ENCODE data around the gene BAG5. TPM values are rescaled to one million over a fixed set of nuclear protein-coding genes. Genes with fewer than 3 reads are reported as not detected.

BAG5 gene
- total RNA-seq, 2 experiments from 2014 or later = 28.8 to 29.6 TPM

- Mint-ChIP-seq H3K27me3 (peaks cover 2% of the 10 kb centered on the region), H3K4me1 (ENCODE audit: low read depth) (peaks cover 10% of the 10 kb centered on the region), H3K36me3 (ENCODE audit: low read depth) (no peaks in the 10 kb centered on the region), H3K9me3 (no peaks in the 10 kb centered on the region), H3K4me3 (no peak overlapping the region), H3K27ac (no peak overlapping the region)
- ChIA-PET POLR2A (interaction anchor here (1.6 kb wide), 1 partner anchor 24 kb away, joined by 4 read pairs; no protein-coding TSS in a partner anchor), CTCF (interaction anchor here (0.8 to 2.9 kb wide), 19 partner anchors 8 to 177 kb away, joined by 3 to 31 read pairs (median 6); partner anchors contain the start of gene TRMT61A)
- DNase-seq = no peak
- TF ChIP-seq CTCF (IDR thresholded peaks at IDR 0.05) = no peak
- intact Hi-C loops (cut with micrococcal nuclease) = no loop called here
- no peak for ATAC-seq
Measured at GRCh38 chr14:103517721-103518421, 44.6 kb downstream of the BAG5 start.

- H3K36me3 Mint-ChIP-seq (ENCODE audit: low read depth) = no peaks in the 10 kb centered on the region
- no peak overlapping the region for H3K27ac Mint-ChIP-seq
- H3K4me3 Mint-ChIP-seq = no peak overlapping the region
- TF ChIP-seq CTCF (IDR thresholded peaks at IDR 0.05) = no peak
- ChIA-PET CTCF (interaction anchor here (2.9 kb wide), 1 partner anchor 12 kb away, joined by 19 read pairs; no protein-coding TSS in a partner anchor), POLR2A (no interaction called here)
- no peaks in the 10 kb centered on the region for H3K9me3 Mint-ChIP-seq
- intact Hi-C loops (cut with micrococcal nuclease) = no loop called here
- ATAC-seq (no peak), DNase-seq (no peak)
- H3K27me3 Mint-ChIP-seq = no peaks in the 10 kb centered on the region
- H3K4me1 Mint-ChIP-seq (ENCODE audit: low read depth) = peaks cover 10% of the 10 kb centered on the region
Measured at GRCh38 chr14:103517174-103517566, 45.3 kb downstream of the BAG5 start.

GRCh38 chr14:103516426-103517173 lies 45.9 kb downstream of the BAG5 start:
- Mint-ChIP-seq H3K9me3 (no peaks in the 10 kb centered on the region), H3K36me3 (ENCODE audit: low read depth) (no peaks in the 10 kb centered on the region), H3K27ac (no peak overlapping the region), H3K27me3 (no peaks in the 10 kb centered on the region), H3K4me3 (no peak overlapping the region), H3K4me1 (ENCODE audit: low read depth) (peaks cover 10% of the 10 kb centered on the region)
- ChIA-PET CTCF (no interaction called here), POLR2A (no interaction called here)
- intact Hi-C loops (cut with micrococcal nuclease) = no loop called here
- no peak for ATAC-seq
- DNase-seq = no peak
- TF ChIP-seq CTCF (IDR thresholded peaks at IDR 0.05) = no peak

GRCh38 chr14:103514596-103515421 lies 47.6 kb downstream of the BAG5 start:
- CTCF ChIA-PET = interaction anchor here (1.4 kb wide), 1 partner anchor 11 kb away, joined by 3 read pairs; no protein-coding TSS in a partner anchor
- no peak overlapping the region for H3K4me3 Mint-ChIP-seq
- POLR2A ChIA-PET = no interaction called here
- no peak for ATAC-seq
- H3K4me1 Mint-ChIP-seq (ENCODE audit: low read depth) = peaks cover 10% of the 10 kb centered on the region
- H3K27ac Mint-ChIP-seq = no peak overlapping the region
- peaks cover 2% of the 10 kb centered on the region for H3K36me3 Mint-ChIP-seq (ENCODE audit: low read depth)
- DNase-seq = no peak
- no peaks in the 10 kb centered on the region for H3K9me3 Mint-ChIP-seq
- no peaks in the 10 kb centered on the region for H3K27me3 Mint-ChIP-seq
- TF ChIP-seq CTCF (IDR thresholded peaks at IDR 0.05) = no peak
- intact Hi-C loops (cut with micrococcal nuclease) = no loop called here
